HepG2 (cell line): ENCODE measurements around the gene PSMA7. TPM values are rescaled to one million over a fixed set of nuclear protein-coding genes. Genes with fewer than 3 reads are reported as not detected.
A peak's percentile ranks its signal among the peaks of the same experiment; 100 is the strongest.

Experiments
- CSRNP1 ChIP-seq: sonication (generic); formaldehyde crosslinking; IDR thresholded peaks from 2 replicates; pipeline ENCODE4 v1.8.1; 2023; ENCODE audit warnings: mild to moderate bottlenecking, missing genetic modification reagents
- FLYWCH1 ChIP-seq: sonication (generic); formaldehyde crosslinking; IDR thresholded peaks from 2 replicates; pipeline ENCODE4 v1.8.1; 2023; ENCODE audit warnings: mild to moderate bottlenecking, missing genetic modification reagents
- HHEX ChIP-seq: IDR thresholded peaks from 2 replicates; pipeline ENCODE4 v1.6.1; 2016; ENCODE audit warnings: control low read depth
- JUNB ChIP-seq: sonication (generic); formaldehyde crosslinking; IDR thresholded peaks from 2 replicates; pipeline ENCODE4 v1.8.0; 2022; ENCODE audit warnings: missing genetic modification reagents, mild to moderate bottlenecking, borderline replicate concordance
- KLF16 ChIP-seq, 2 experiments: sonication (generic) in 1 of 2; formaldehyde crosslinking in 1 of 2; IDR thresholded peaks; 2 replicates each; pipeline versions ENCODE4 v1.6.1 to v1.8.0; 2016 to 2023; ENCODE audit warnings: missing genetic modification reagents in 2 of 2, missing compliant biosample characterization in 1 of 2
- MLLT10 ChIP-seq: sonication (generic); formaldehyde crosslinking; IDR thresholded peaks from 2 replicates; pipeline ENCODE4 v1.4.0; 2020; ENCODE audit warnings: missing genetic modification reagents
- NR2F6 ChIP-seq, 2 experiments: IDR thresholded peaks; 2 replicates each; pipeline ENCODE4 v1.6.1; 2016; ENCODE audit warnings: antibody characterized with exemption in 1 of 2, mild to moderate bottlenecking in 1 of 2
- RBAK ChIP-seq: sonication (generic); formaldehyde crosslinking; IDR thresholded peaks from 2 replicates; pipeline ENCODE4 v1.5.1; 2020; ENCODE audit warnings: mild to moderate bottlenecking, missing genetic modification reagents
- RELA ChIP-seq: sonication (generic); formaldehyde crosslinking; IDR thresholded peaks from 2 replicates; pipeline ENCODE4 v1.4.0; 2020; ENCODE audit warnings: missing genetic modification reagents
- RFXANK ChIP-seq: IDR thresholded peaks from 2 replicates; pipeline ENCODE4 v1.6.1; 2016
- SALL1 ChIP-seq: sonication (generic); formaldehyde crosslinking; IDR thresholded peaks from 2 replicates; pipeline ENCODE4 v1.8.0; 2022; ENCODE audit warnings: mild to moderate bottlenecking, missing genetic modification reagents
- SNAPC4 ChIP-seq: sonication (generic); formaldehyde crosslinking; IDR thresholded peaks from 2 replicates; pipeline ENCODE4 v1.4.0; 2020; ENCODE audit warnings: mild to moderate bottlenecking, missing genetic modification reagents
- TAF1 ChIP-seq: sonication (generic); formaldehyde crosslinking; IDR thresholded peaks from 2 replicates; pipeline ENCODE4 v1.4.0; 2020; ENCODE audit warnings: missing genetic modification reagents
- TCF12 ChIP-seq, 2 experiments: fragments of 450-650 bp in 1 of 2; sonication (generic) in 1 of 2; formaldehyde crosslinking in 1 of 2; IDR thresholded peaks; 2 replicates each; pipeline versions ENCODE4 v1.6.1 to v1.8.0; 2017 to 2022; ENCODE audit warnings: antibody characterized with exemption in 1 of 2, mild to moderate bottlenecking in 1 of 2, missing genetic modification reagents in 1 of 2, moderate library complexity in 1 of 2
- ZBTB1 ChIP-seq: sonication (generic); formaldehyde crosslinking; IDR thresholded peaks from 2 replicates; pipeline ENCODE4 v1.4.0; 2020; ENCODE audit warnings: missing genetic modification reagents, borderline replicate concordance
- ZFP90 ChIP-seq: sonication (generic); formaldehyde crosslinking; IDR thresholded peaks from 2 replicates; pipeline ENCODE4 v1.8.0; 2022; ENCODE audit warnings: missing genetic modification reagents, mild to moderate bottlenecking, inconsistent platforms, borderline replicate concordance
- ZNF543 ChIP-seq: sonication (generic); formaldehyde crosslinking; IDR thresholded peaks from 2 replicates; pipeline ENCODE4 v1.4.0; 2020; ENCODE audit warnings: mild to moderate bottlenecking, missing genetic modification reagents
- ZNF572 ChIP-seq: sonication (generic); formaldehyde crosslinking; IDR thresholded peaks from 2 replicates; pipeline ENCODE4 v1.5.1; 2020; ENCODE audit warnings: mild to moderate bottlenecking, missing genetic modification reagents
- polyA plus RNA-seq, 8 experiments: library from polyadenylated mRNA; depleted of rRNA in 3 of 8; stranded (reverse) in 7 of 8; unstranded in 1 of 8; fragments of >200 nt; fragmentation: Illumina TruSeq in 4 of 8; extraction: Trizol in 4 of 8; gene quantifications; 2 replicates each; pipeline versions ENCODE4 v1.2.1 to v1.2.3, GENCODE V29; 2011 to 2016; ENCODE audit warnings: low read depth in 4 of 8, missing spikeins in 1 of 8, mixed read lengths in 1 of 8; ENCODE audit not compliant: insufficient read depth in 1 of 8
- total RNA-seq, 5 experiments: library from RNA; depleted of rRNA; stranded (reverse); fragments of >200 nt; fragmentation: Illumina TruSeq; extraction: Trizol; gene quantifications; 2 replicates each; pipeline ENCODE4 v1.2.3, GENCODE V29; 2016; ENCODE audit warnings: low read depth in 1 of 5
- TF ChIP-seq, protein P1 (sequence below): sonication (generic); formaldehyde crosslinking; IDR thresholded peaks from 2 replicates; pipeline ENCODE4 v1.4.0; 2020; ENCODE audit warnings: mild to moderate bottlenecking, missing genetic modification reagents
- TF ChIP-seq, protein P2 (sequence below): sonication (generic); formaldehyde crosslinking; IDR thresholded peaks from 2 replicates; pipeline ENCODE4 v1.9.0; 2022; ENCODE audit warnings: missing genetic modification reagents, mild to moderate bottlenecking, borderline replicate concordance

Gene PSMA7
- total and polyA plus RNA-seq, 2 of the 13 experiments (the other 11 are each of a cell fraction or from before 2014, with no cell fraction given): 531 to 631 TPM

- TF ChIP-seq CSRNP1 (CRISPR knock-in tag) (peak; percentile 97), RELA (CRISPR knock-in tag) (0 out of 2 replicates have a peak, but pooled peaks have one; percentile 14), FLYWCH1 (CRISPR knock-in tag) (0 out of 2 replicates have a peak, but pooled peaks have one; percentile 63), SALL1 (peak; percentile 97), TCF12 (IDR thresholded peaks at IDR 0.05) (no peak), TCF12 (CRISPR knock-in tag; IDR thresholded peaks at IDR 0.05) (peak; percentile 90), RBAK (no peak; the same call in 1 of the 2 replicates), KLF16 (CRISPR knock-in tag; IDR thresholded peaks at IDR 0.05) (peak; percentile 70 to 99; a peak in 3 of 4 replicates), RFXANK (CRISPR knock-in tag) (peak; percentile 93), ZBTB1 (CRISPR knock-in tag) (no peak), MLLT10 (peak; percentile 89; the same call in 1 of the 2 replicates), HHEX (CRISPR knock-in tag) (0 out of 2 replicates have a peak, but pooled peaks have one; percentile 35), NR2F6 (IDR thresholded peaks at IDR 0.05) (no peak), NR2F6 (CRISPR knock-in tag; IDR thresholded peaks at IDR 0.05) (peak; percentile 79), ZNF572 (CRISPR knock-in tag) (peak; percentile 100), ZFP90 (CRISPR knock-in tag) (peak; percentile 99), TAF1 (peak; percentile 100), JUNB (CRISPR knock-in tag) (no peak; the same call in 1 of the 2 replicates), SNAPC4 (CRISPR knock-in tag) (no peak), ZNF543 (CRISPR knock-in tag) (peak; percentile 97; the same call in 1 of the 2 replicates)
- TF ChIP-seq, protein P1, sequence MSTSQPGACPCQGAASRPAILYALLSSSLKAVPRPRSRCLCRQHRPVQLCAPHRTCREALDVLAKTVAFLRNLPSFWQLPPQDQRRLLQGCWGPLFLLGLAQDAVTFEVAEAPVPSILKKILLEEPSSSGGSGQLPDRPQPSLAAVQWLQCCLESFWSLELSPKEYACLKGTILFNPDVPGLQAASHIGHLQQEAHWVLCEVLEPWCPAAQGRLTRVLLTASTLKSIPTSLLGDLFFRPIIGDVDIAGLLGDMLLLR (CRISPR knock-in tag): peak; percentile 96
- TF ChIP-seq, protein P2, sequence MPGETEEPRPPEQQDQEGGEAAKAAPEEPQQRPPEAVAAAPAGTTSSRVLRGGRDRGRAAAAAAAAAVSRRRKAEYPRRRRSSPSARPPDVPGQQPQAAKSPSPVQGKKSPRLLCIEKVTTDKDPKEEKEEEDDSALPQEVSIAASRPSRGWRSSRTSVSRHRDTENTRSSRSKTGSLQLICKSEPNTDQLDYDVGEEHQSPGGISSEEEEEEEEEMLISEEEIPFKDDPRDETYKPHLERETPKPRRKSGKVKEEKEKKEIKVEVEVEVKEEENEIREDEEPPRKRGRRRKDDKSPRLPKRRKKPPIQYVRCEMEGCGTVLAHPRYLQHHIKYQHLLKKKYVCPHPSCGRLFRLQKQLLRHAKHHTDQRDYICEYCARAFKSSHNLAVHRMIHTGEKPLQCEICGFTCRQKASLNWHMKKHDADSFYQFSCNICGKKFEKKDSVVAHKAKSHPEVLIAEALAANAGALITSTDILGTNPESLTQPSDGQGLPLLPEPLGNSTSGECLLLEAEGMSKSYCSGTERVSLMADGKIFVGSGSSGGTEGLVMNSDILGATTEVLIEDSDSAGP (CRISPR knock-in tag): peak; percentile 98
These were observed 39.6 kb upstream of the PSMA7 start, which contains the start of gene MTG2 (continued) for GRCh38 chr20:62182469-62183425.
